HG03378 (cell line): ENCODE measurements around the gene RNF25.

ENCODE experiments used
- ATAC-seq: cut with Tn5 transposase; IDR thresholded peaks from one replicate; pipeline ENCODE4 v1.9.1; 2021; ENCODE audit warnings: mild to moderate bottlenecking, moderate library complexity; ENCODE audit not compliant: unreplicated experiment

Gene RNF25

DNA sequence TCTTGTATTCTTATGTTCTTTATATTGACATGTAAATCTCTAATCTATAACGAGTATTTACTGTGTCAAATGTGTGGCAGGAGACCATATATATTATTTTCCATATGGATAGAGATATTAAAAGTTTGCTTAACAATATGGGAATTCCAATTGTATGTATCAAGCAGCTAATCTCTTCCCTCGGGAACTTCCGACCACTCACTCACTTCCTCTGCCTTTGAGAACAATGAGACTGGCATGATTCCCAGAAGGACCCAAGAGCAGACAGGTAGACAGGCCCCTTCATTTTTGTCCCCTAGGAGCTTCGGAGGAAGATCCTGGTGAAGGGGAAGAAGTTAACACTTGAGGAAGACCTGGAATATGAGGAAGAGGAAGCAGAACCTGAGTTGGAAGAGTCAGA lies 40.0 kb downstream of the RNF25 start:
- no peak for ATAC-seq

- ATAC-seq, result no peak
Measured at GRCh38 chr2:218627939-218628338, 43.9 kb downstream of the RNF25 start.

GRCh38 chr2:218626369-218626768 lies 45.4 kb downstream of the RNF25 start:
- ATAC-seq, result no peak

GRCh38 chr2:218623366-218623705 lies 48.5 kb downstream of the RNF25 start:
- no peak for ATAC-seq

GRCh38 chr2:218622606-218623365 lies 49.0 kb downstream of the RNF25 start:
- no peak for ATAC-seq

GRCh38 chr2:218621007-218621406 lies 50.8 kb downstream of the RNF25 start:
- no peak for ATAC-seq

DNA sequence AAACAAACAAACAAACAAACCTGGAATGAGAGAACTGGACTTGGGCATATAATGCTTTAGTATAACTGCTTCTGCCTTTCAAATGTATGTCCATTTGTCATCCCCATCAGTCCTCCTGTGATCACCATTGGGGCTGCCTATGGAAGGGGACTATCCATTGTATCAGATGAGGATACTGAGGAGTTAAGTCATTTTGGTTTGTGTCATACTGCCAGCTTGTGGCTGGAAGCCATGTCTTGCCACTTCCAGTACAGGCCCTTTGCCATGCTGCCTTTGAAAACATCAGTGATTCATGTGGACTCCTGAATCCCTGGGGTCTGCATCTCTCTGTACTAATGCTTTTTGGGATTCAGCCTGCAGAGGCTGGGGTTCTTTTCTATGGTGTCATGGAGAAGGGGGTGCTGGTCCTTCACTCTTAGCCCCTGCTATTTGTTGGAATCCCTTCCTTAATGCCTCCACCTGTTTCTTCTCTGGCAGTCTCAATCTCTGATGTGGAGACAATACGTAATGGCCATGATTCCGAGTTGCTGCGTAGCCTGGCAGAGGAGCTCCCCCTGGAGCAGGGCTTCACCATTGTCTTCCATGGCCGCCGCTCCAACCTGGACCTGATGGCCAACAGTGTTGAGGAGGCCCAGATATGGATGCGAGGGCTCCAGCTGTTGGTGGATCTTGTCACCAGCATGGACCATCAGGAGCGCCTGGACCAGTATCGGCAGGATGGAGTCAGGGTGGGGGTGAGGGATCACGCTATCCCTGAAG lies 53.5 kb downstream of the RNF25 start:
- no peak for ATAC-seq

DNA sequence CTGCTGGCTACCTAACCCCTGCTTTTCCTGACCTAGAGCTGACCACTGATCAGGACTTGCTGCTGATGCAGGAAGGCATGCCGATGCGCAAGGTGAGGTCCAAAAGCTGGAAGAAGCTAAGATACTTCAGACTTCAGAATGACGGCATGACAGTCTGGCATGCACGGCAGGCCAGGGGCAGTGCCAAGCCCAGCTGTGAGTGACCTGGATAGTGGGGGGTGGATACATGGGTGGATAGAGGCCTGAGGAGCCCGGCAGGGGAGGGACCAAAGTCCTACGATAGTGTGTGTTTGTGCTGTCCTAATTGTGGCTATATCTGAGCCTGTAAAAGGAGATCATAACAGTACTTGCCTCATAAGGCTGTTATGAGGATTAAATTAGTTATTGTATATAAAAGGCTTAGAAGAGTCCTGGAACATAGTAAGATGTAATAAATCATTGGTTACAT lies 55.9 kb downstream of the RNF25 start:
- no peak for ATAC-seq
